GM19324 (cell line): Measurements from ENCODE around the gene PAEP.
"Not testable (repeated sequence)": the region's sequence is repeated elsewhere in the genome, so short reads cannot be mapped to it uniquely, and the experiment has no call there.

Experiments
- ATAC-seq: cut with Tn5 transposase; IDR thresholded peaks from one replicate; pipeline ENCODE4 v1.9.1; 2021; ENCODE audit warnings: mild to moderate bottlenecking, moderate library complexity; ENCODE audit not compliant: unreplicated experiment, low FRiP score

The PAEP gene

DNA sequence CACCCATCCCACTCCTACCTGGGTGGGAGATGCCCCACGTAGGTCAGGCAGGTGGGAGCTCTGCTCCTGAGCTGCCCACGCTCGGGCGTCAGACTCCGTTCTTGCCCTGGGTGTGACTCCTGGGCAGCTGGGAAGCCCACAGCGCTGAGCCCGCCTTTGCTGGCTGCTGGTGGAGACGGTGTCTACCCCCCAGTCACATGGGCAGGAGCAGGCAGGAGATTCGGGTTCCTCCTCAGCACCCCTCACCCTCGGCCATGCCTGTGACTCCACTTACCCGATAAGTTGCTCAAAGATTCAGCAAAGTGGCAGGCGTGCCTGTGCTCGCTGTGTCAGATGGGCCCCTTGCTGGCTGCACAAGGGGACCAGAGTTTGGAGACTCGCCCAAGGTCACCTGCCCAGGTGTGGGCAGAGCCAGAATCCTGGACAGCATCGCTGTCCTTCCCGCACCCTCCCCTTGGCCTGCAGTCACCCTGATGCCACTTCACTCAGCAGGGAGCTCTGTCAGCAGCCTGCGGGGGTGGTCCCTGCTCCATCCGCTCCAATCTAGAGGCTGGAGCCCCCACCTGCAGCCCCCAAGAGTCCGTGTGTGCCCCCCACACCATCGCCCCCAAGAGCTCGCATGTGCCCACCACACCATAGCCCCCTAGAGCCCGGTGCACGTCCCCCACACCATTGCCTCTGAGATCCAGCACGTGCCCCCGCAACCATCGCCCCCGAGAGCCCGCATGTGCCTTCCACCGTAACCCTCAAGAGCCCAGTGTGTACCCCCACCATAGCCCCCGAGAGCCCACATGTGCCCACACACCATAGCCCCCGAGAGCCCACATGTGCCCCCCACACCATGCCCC lies 36.1 kb upstream of the PAEP start:
- no peak for ATAC-seq

DNA sequence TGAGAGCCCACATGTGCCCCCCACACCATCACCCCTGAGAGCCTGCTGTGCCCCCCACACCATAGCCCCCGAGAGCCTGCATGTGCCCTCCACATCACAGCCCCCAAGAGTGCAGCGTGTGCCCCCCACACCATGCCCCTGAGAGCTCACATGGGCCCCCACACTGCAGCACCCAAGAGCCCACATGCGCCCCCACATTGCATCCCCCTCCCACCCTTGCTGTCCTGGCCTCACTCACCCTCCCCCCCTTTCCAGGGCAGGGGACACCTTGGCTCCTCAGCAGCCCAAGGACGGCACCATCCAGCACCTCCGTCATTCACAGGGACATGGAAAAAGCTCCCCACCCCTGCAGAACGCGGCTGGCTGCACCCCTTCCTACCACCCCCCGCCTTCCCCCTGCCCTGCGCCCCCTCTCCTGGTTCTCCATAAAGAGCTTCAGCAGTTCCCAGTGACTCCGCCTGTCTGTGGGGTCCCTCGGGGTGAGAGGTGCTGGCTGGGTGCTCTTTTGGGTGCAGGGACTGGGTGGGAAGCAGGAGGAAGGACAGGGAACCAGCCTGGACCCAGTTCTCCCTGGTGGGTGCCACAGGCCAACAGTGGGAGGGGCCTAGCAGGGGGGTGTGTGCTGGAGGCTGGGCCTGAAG lies 35.3 kb upstream of the PAEP start:
- ATAC-seq, result no peak

DNA sequence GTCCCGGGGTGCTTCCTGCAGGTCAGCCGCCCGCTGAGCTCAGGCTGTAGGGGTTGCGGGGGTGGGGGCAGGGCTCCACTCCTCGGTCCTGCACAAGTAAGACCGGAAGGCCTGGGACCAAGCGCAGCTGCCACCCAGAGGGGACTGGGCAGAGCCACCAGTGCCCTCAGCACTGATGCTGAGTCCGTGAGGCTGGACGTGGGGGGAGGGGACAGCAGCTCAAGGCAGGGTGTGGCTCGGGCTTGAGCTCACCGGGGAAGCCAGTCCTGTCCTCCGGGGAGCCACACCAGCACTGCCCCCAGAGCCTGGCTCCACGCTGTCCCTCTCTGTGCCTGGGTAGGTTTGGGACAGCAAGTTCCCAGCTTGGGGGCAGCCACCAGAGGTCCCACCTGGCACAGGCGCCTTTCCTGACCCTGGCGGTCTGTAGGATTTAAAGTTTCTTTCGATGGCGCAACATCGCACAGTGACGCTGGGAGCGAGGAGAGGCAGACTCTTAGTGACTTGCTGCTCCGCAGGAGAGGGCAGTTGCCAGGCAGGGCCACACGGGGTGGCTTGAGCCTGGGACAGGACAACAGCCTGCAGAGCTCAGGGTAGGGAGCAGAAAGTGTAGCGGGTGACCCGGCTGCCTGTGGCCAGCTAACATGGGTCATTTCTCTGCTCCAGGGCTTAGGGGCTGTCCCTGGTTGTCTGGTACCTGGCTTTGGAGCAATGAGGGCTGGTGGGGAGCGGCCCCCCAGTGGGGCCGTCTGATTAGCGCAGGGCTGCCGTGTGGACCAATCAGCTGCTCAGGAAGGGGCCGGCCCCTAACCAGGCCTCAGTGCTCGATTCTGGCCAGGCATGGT lies 34.6 kb upstream of the PAEP start:
- no peak for ATAC-seq

DNA sequence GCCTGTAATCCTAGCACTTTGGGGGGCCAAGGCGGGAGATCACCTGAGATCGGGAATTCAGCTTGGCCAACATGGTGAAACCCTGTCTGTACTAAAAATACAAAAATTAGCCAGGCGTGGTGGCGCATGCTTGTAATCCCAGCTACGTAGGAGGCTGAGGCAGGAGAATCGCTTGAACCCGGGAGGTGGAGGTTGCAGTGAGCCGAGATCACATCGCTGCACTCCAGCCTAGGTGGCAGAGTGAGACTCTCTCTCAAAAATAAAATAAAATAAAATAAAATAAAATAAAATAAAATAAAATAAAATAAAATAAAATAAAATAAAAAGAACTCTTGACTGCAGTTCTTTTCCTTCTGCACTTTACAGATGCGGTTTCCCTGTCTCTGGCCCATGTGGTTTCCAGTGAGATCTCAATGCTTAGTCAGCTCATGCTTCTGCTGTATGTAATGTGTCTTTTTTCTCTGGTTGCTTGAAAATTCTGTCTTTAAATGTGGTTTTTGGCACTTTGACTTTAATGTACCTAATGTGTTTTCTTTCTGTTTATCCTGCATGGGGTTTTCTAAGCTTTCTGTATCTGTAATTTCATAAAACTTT lies 32.6 kb upstream of the PAEP start:
- not testable (repeated sequence) for ATAC-seq

DNA sequence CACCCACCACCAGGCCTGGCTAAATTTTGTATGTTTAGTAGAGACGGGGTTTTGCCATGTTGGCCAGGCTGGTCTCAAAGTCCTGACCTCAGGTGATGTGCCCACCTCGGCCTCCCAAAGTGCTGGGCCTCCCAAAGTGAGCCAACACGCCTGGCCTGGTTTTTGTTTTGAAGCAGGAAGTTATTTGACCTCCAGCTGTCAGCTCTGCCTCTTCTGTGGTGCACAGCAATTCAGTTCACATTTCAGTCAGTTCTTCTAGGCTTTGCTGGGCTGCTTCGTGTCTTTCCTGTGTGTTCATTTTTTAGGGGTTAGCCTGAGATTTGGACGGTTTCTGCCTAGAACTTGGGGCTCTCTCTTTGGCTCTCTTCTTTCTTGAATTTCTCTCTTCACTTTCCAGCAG lies 31.4 kb upstream of the PAEP start:
- ATAC-seq, result no peak

DNA sequence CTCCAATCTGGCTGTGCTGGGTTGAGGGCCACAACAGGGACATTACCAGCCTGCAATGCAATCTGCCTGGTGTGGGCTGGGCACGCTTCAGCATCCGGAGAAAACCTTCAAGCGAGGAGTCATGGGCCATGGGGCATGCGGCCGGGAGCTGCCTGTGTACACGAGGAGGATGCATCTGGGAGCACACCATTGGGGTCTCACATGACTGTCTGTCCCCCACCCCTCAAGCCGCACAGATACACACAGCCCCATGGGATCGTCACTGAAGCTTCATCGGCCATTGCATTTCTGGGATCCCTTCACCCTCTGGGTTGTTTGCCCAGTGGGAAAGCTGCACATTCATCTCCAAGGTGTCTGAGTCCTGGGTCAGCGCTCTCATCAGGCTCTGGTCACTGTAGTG lies 30.5 kb upstream of the PAEP start:
- no peak for ATAC-seq

DNA sequence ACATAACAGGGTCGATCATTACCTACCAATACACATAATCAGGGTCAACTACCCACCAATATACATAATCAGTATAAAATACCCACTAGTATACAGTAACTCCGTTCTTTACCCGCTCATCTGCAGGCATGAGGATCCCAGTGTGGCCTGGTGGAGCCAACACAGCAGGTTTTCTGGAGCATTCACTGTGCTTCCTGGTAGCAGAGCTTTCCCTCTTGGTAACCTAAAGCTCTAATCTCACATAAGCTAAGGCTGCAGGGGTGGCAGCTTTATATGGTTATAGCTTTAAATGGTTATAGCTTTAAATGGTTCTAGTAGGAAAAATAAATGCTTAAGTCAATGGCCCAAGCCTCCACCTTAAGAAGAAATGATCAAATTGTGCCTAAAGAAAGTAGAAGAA lies 28.4 kb upstream of the PAEP start:
- ATAC-seq, result no peak

DNA sequence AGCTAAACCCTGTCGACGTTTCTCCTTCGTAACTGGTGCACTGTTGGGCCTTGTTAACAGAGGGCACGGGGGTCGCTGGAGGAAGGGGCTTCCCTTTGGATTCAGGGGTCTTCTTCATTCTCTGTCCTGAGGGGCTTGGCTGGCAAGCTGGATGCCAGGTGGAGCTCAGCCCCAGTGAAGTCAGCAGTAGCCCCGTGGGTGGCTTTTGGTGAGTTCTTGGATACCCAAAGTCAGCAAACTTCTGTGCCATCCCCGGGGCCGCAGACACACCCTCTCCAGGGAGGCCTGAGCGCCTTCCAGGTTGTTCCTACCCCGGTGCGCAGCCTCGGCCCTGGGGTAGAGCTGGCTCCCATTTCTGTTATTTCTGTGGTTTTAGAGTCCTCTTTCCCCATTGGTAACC lies 27.9 kb upstream of the PAEP start:
- ATAC-seq, result no peak

DNA sequence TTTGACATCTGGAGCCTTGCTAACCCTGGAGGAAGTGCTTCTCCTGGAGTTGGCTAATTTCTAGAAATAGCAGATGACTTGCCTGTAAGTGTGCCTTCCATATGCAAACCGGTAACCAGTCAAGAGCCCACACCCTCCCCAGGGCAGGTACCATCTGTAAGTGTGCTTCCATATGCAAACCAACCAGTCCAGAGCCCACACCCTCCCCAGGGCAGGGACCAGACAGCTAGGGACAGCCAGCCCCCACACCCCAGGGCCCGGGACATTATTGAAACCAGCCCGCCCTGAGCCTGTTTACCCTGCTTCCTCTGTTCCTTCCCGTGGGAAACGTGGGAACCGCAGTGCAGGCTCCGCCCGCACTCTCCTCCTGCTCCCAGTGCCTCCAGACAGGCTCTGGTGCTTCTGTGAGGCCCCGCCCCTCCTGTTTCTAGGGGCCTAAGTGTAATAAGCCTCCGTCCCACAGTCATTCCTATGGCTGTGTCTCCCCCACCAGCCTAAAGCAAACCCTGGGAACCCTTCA lies 27.3 kb upstream of the PAEP start:
- ATAC-seq, result not testable (repeated sequence)

DNA sequence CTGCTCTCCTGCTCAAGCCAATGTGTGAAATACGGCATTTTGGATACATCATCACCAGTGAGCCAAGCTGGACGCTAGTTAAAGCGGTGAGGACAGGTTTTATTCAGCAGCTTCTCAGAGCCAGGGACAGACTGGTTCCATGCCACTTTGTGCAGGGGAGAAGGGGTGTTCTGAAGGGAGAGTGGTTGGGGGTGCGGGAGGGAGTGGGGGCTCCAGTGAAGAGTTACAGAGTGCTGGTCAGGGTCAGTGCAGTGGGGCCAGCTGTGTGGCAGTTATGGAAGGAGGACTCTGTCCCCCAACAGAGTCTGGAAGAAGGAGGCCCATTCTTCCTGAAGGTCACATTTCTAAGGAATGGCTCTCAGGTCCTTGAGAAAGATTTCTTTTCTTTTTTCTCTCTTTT lies 26.7 kb upstream of the PAEP start:
- ATAC-seq, result not testable (repeated sequence)

DNA sequence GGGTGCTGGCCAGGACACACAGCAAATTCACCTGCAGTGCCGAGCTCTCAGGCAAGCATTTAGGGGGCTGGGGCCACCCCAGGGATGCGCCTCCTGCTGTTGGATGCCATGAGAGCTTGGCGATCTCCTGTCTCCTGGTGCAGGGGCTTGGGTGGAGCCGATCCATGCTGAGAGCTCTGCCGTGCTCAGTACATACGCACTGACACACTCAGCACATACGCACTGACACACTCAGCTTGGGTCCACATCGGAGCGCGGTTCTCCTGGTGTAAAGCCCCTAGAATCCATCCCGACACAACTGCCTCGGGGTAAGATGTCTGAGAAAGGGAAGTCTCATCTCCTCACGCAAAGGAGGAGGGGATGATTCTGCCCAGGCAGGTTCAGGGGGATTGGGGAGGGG lies 25.9 kb upstream of the PAEP start:
- ATAC-seq, result not testable (repeated sequence)

DNA sequence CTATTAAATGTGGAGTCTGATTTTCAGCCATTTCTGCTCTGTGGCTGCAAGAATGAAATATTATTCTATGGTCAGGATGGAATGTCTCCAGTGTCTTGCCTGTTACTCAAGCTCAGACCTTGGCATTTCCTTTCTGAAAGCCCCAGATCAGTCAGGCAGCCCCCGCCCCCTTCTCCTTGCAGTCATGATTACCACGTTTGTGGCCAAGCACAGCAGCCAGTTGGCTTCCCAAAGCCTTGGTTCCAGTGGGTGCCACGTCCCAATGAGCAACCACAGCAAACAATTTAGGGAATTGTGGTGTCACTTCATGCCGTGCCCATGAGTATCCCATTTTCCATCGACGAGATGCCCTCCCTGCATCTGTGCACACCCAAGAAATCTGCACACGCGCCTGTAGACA lies 25.3 kb upstream of the PAEP start:
- ATAC-seq, result no peak

DNA sequence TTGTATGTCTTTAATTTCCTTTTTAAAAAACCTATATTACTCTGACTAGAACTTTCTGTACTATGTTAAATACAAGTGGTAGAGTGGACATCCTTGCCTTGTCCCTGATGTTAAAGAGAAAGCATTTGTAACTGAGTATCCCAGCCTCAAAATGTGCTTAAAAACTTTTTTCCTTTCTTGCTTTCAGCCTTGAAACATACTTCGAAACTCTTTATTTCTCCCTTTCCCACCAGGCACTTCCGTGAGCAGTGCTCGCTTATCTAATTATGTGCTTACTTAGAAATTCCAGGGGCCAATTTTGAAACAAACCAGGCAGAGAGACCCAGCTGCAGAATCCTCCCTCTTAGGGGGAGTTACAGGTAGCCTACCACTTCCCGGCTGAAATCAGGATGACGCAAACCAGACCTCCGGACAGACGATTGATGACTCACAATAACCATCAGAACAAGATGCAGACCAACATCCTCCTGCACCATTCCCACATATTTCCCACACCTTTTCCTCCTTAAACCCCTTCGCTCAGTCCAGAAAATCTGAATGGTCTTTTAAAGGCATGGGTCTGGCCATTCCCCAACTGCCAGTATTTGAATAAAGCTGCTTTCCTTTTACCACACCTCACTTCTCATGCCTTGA lies 18.2 kb upstream of the PAEP start:
- not testable (repeated sequence) for ATAC-seq

DNA sequence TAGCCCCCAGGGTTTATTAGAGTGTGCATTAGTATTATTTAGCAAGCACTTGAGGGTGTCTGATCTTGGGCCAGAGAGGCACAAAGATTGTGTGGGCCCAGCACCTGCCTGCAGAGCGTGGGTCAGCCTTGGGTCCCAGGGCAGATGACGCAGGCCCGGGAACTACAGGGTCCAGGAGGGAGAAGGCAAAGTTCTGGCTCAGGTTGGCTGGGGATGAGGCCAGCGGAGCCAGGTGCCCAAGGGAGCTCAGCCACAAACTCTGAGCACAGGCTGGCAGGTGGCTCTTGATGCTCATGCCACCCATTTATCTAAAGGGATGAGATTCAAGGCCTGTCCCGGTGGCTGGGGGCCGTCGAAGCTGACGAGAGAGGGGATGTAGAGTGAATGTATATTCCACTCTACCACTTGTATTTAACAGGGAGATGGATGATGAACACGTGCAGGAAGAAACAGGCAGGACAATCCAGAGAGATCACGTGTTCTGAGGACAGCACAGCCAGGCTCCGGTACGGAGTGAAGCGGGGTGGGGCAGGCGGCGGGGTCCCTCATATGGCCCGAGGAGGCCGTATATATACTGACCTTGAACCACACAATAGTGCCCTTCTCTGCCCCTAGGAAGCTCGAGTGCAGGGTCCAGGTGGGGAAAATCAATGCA lies 16.4 kb upstream of the PAEP start:
- no peak for ATAC-seq

DNA sequence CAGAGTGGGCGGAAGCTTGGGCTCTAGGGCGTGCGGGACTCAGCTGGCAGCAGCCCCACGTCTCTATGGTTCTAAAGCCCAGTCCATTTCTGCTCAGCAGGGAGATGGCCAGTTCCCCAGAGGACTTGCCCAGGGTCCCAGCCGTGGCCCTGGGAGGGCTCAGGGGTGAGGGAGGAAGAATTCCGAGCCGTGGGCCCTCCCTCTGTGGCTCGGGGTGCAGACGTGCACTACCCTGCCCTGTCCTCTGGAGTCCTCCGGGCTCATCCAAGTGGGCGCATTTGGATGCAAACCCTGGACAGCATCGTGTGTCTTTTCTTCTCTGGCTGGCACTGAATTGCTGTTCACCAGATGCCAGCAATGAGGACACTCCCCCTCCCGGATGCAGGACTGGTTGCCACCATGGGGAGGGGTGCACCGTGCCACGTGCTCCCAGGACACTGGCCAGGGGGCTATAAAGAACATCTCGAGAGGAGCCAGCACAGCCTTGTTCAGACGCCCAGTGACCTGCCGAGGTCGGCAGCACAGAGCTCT lies 15.8 kb upstream of the PAEP start, which contains the start of gene OBP2A:
Gene OBP2A (plus strand): TSS at position 481 of the 531 bp plus-strand sequence. CDS start 55 bp downstream, outside the sequence.
- ATAC-seq, result not testable (repeated sequence)

DNA sequence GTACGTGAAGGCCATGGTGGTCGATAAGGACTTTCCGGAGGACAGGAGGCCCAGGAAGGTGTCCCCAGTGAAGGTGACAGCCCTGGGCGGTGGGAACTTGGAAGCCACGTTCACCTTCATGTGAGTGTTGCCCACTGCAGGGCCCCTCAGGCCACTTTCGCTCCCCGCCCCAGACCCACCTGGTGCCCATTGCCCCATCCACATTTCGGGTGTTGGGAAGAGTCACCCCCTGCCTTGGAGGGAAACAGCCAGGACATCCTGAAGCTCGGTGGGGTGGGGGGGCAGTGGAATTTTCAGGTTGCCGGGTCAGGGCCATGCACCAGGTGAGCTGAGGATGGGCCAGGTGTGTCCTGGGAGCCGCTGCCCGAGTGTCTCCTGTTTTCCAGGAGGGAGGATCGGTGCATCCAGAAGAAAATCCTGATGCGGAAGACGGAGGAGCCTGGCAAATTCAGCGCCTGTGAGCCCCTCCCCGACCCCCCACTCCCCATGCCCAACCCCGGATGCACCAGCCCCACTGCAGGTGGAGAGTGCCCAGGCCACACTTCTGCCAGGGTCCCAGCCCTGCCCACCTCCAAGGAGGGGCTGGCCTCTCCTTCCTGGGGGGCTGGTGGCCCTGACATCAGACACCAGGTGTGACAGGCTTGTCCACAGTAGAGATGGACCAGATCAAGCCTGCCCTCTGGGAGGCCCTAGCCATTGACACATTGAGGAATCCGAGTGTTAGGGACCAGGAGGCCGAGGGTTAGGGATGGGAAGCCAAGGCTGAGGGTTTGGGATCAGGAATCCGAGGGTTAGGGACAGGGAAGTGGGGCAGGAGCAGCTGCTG lies 14.6 kb upstream of the PAEP start:
- not testable (repeated sequence) for ATAC-seq

DNA sequence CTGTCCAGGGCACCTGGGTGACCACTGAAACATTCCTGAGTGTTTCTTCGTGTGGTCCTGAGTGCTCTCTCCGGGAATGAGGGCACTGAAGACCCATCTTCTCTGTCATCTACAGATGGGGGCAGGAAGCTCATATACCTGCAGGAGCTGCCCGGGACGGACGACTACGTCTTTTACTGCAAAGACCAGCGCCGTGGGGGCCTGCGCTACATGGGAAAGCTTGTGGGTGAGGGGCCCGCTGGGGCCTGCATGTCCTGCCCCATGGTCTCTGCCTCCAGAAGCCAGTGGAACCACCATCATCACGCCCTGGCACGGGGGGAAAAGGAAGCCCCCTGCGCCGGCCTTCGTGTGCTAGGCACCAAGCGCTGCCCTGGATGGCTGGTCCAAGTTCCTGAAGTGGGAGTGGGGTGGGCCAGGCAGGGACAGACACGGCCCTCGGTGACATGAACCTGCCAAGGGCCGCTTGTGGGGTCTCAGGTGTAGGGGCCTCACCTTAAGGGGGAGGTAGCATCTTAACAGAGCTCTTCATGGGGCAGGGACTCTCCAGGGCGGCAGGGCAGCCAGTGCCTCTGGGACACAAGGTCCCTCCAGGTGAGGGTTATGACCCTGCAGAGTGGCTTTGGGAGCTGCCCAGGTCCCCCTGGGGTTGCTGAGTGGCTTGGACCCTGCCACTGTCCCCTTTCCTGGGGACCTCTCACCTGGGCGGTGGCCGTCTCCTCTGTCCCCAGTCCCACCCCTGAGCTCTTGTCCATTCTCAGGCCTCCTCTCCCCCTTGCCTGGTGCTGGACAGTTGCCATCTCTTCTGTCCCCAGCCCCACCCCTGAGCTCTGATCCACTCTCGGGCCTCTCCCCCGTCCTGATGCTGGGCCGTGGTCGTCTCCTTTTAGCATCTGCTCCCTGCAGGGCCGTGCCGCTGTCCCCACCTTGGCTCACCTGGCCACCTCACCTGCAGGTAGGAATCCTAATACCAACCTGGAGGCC lies 13.5 kb upstream of the PAEP start:
- ATAC-seq, result no peak
